K562 (cell line): ENCODE data around the gene CPSF4. TPM values are rescaled to one million over a fixed set of nuclear protein-coding genes. Genes with fewer than 3 reads are reported as not detected.

Experiments
- ATAC-seq: fragments of 200-7000 bp; cut with Tn5 transposase; 3 replicates; pipeline ENCODE4 v1.9.1; 2020; ENCODE audit warnings: moderate library complexity
- BruUV-seq: library from RNA; stranded (reverse); fragments of 400-500 nt; replicated peaks from 2 replicates; lab custom pipeline; 2021; lab: Mats Ljungman, UMichigan
- CTCF ChIA-PET: fragments of 300-600 bp; formaldehyde crosslinking; extraction: SDS; loops from one replicate; lab custom pipeline; 2021; ENCODE audit warnings: low intra/inter-chr PET ratio; lab: Yijun Ruan, JAX
- POLR2A ChIA-PET: fragments of 300-600, 350-650 bp; sonication (Branson Sonifier 250); formaldehyde crosslinking; extraction: SDS; loops from one replicate; lab custom pipeline; 2021; ENCODE audit warnings: antibody characterized with exemption, inconsistent platforms; lab: Yijun Ruan, JAX
- DNase-seq, 4 experiments: peaks; one replicate each; pipeline versions ENCODE4 v3.0.0 to v3.0.0-alpha.2; 2011 to 2018; ENCODE audit warnings: low spot score in 3 of 4, mixed read lengths in 3 of 4; ENCODE audit errors: extremely low read depth in 1 of 4
- FAIRE-seq: peaks from 2 replicates; lab custom pipeline; 2011; peaks lifted over from hg19 to GRCh38; lab: Jason Lieb, UNC
- H2AFZ ChIP-seq: 2 replicates; pipeline ENCODE4 v1.6.0; 2011; ENCODE audit warnings: low read depth, low read length, control low read depth, inconsistent platforms
- H3K27ac ChIP-seq: fragments of 200-600 bp; 3 replicates; pipeline ENCODE4 v1.8.0; 2011; ENCODE audit warnings: low read depth, mild to moderate bottlenecking, control low read depth, inconsistent platforms, low read length, moderate library complexity, mixed read lengths; ENCODE audit errors: extremely low read depth
- H3K27me3 ChIP-seq, 2 experiments: fragments of 300-600 bp in 1 of 2; 2 replicates in 1 of 2; 3 replicates in 1 of 2; pipeline versions ENCODE4 v1.6.0 to v1.8.0; 2011; ENCODE audit warnings: inconsistent platforms in 2 of 2, low read length in 2 of 2, mild to moderate bottlenecking in 1 of 2, mixed read lengths in 1 of 2, moderate library complexity in 1 of 2; ENCODE audit not compliant: control insufficient read depth in 2 of 2, insufficient read depth in 2 of 2
- H3K36me3 ChIP-seq: fragments of 300-600 bp; 3 replicates; pipeline ENCODE4 v1.8.0; 2011; ENCODE audit warnings: mild to moderate bottlenecking, low read length, inconsistent platforms; ENCODE audit not compliant: control insufficient read depth, insufficient read depth
- H3K4me1 ChIP-seq, 2 experiments: fragments of 200-600 bp in 1 of 2; replicated peaks in 1 of 2; 2 replicates in 1 of 2; 3 replicates in 1 of 2; pipeline versions ENCODE4 v1.5.1 to v1.8.0; 2011; ENCODE audit warnings: inconsistent platforms in 2 of 2, low read length in 2 of 2, mild to moderate bottlenecking in 1 of 2, mixed read lengths in 1 of 2, moderate library complexity in 1 of 2; ENCODE audit not compliant: control insufficient read depth in 2 of 2, insufficient read depth in 2 of 2
- H3K4me2 ChIP-seq: 2 replicates; pipeline ENCODE4 v1.6.1; 2011; ENCODE audit warnings: low read length, control low read depth, inconsistent platforms, mixed read lengths; ENCODE audit not compliant: insufficient read depth
- H3K4me3 ChIP-seq: fragments of 200-600 bp; sonication (generic), shearing (Covaris generic); 2 replicates; pipeline ENCODE4 v1.5.1; 2016; ENCODE audit warnings: control low read depth, inconsistent platforms
- H3K79me2 ChIP-seq: fragments of 200-600 bp; 3 replicates; pipeline ENCODE4 v1.8.0; 2011; ENCODE audit warnings: low read length, inconsistent platforms; ENCODE audit not compliant: control insufficient read depth, insufficient read depth
- H3K9ac ChIP-seq, 2 experiments: 2 replicates each; pipeline versions ENCODE4 v1.6.0 to v1.6.1; 2011; ENCODE audit warnings: low read depth in 2 of 2, low read length in 2 of 2, control low read depth in 1 of 2, inconsistent platforms in 1 of 2, mild to moderate bottlenecking in 1 of 2, mixed read lengths in 1 of 2; ENCODE audit not compliant: insufficient read depth in 1 of 2
- H3K9me1 ChIP-seq: one replicate; pipeline ENCODE4 v1.6.0; 2011; ENCODE audit warnings: inconsistent platforms, mild to moderate bottlenecking, low read length, moderate library complexity; ENCODE audit not compliant: control insufficient read depth, insufficient read depth
- H3K9me3 ChIP-seq: replicated peaks from 2 replicates; pipeline ENCODE4 v1.5.1; 2011; ENCODE audit warnings: low read depth, low read length, inconsistent platforms; ENCODE audit not compliant: control insufficient read depth, insufficient read depth
- H4K20me1 ChIP-seq: replicated peaks from 2 replicates; pipeline ENCODE4 v1.6.1; 2011; ENCODE audit warnings: low read length, inconsistent platforms, mixed read lengths; ENCODE audit not compliant: control insufficient read depth, insufficient read depth
- KLF6 ChIP-seq: fragments of 250-450 bp; sonication (Bioruptor Pico); IDR thresholded peaks from 2 replicates; pipeline ENCODE4 v1.4.0; 2020; ENCODE audit warnings: mild to moderate bottlenecking, moderate library complexity, borderline replicate concordance
- MLX ChIP-seq, 2 experiments: fragments of 450-650 bp in 1 of 2; sonication (generic) in 1 of 2; formaldehyde crosslinking; conservative IDR thresholded peaks; 2 replicates each; pipeline versions ENCODE4 v1.4.0 to v1.8.1; 2020 to 2022; ENCODE audit warnings: mild to moderate bottlenecking in 1 of 2, missing genetic modification reagents in 1 of 2
- MYC ChIP-seq, 2 experiments: fragments of 250-450 bp in 1 of 2; sonication (Bioruptor Pico) in 1 of 2; IDR thresholded peaks; 2 replicates each; pipeline versions ENCODE4 v1.5.1 to v1.6.1; 2012 to 2021; ENCODE audit warnings: low read depth in 2 of 2, borderline replicate concordance in 1 of 2, improper control_type of control experiment in 1 of 2, low read length in 1 of 2, mild to moderate bottlenecking in 1 of 2, moderate library complexity in 1 of 2
- RBFOX2 ChIP-seq: fragments of 200-400 bp; formaldehyde crosslinking; IDR thresholded peaks from 2 replicates; pipeline ENCODE4 v1.6.1; 2017; ENCODE audit warnings: low read depth, mild to moderate bottlenecking, low read length, moderate library complexity
- RCOR1 ChIP-seq, 2 experiments: IDR thresholded peaks; 2 replicates each; pipeline ENCODE4 v1.6.1; 2012; ENCODE audit warnings: low read depth in 2 of 2, low read length in 2 of 2, borderline replicate concordance in 1 of 2, improper control_type of control experiment in 1 of 2
- SUPT5H ChIP-seq: fragments of 450-650 bp; IDR thresholded peaks from 2 replicates; pipeline ENCODE4 v1.6.1; 2016
- TEAD2 ChIP-seq: fragments of 450-650 bp; IDR thresholded peaks from 2 replicates; pipeline ENCODE4 v1.6.1; 2016; ENCODE audit warnings: missing genetic modification characterization, control low read depth, missing compliant biosample characterization
- ZBTB9 ChIP-seq: fragments of 450-650 bp; formaldehyde crosslinking; IDR thresholded peaks from 2 replicates; pipeline ENCODE4 v1.4.0; 2020; ENCODE audit warnings: mild to moderate bottlenecking, moderate library complexity
- ZNF24 ChIP-seq: fragments of 450-650 bp; IDR thresholded peaks from 2 replicates; pipeline ENCODE4 v1.6.1; 2016
- WGBS: fragments of 100-300 bp; shearing (Covaris generic); methylation state at CpG from one replicate; pipeline ENCODE4 v1.1.6; 2016; ENCODE audit warnings: low coverage, mixed read lengths; ENCODE audit not compliant: insufficient coverage; ENCODE audit errors: missing lambda C conversion rate; 5-methylcytosine and 5-hydroxymethylcytosine counted together
- in situ Hi-C: fragments of 300-500 bp; cut with MboI; formaldehyde crosslinking; loops from 4 replicates; pipeline ENCODE4 v1.15.0; 2018; ENCODE audit warnings: inconsistent platforms, mixed read lengths
- intact Hi-C: fragments of 100-400 bp; cut with micrococcal nuclease; formaldehyde crosslinking; loops from 2 replicates; pipeline ENCODE4 v1.14.2; 2022
- polyA plus RNA-seq, 8 experiments: library from polyadenylated mRNA; depleted of rRNA in 4 of 8; stranded (reverse) in 5 of 8; unstranded in 3 of 8; fragments of >200 nt; fragmentation: Nextera tagmentation in 2 of 8; fragmentation: Illumina TruSeq in 1 of 8; extraction: Ambion mirVana in 2 of 8; extraction: Trizol in 1 of 8; gene quantifications; 2 replicates each; pipeline versions ENCODE4 v1.2.1 to v1.2.3, GENCODE V29; 2011 to 2014; ENCODE audit warnings: inconsistent platforms in 1 of 8, missing spikeins in 1 of 8
- total RNA-seq, 7 experiments: library from RNA; depleted of rRNA in 6 of 7; stranded (reverse); fragments of >200 nt in 6 of 7; fragmentation: Illumina TruSeq in 2 of 7; extraction: Trizol in 2 of 7; gene quantifications; 2 replicates each; pipeline versions ENCODE4 v1.2.1 to v1.2.3, GENCODE V29; 2011 to 2021; ENCODE audit warnings: low replicate concordance in 1 of 7
- TF ChIP-seq, protein P1 (sequence below): sonication (generic); formaldehyde crosslinking; IDR thresholded peaks from 2 replicates; pipeline ENCODE4 v1.8.1; 2023; ENCODE audit warnings: mild to moderate bottlenecking, missing genetic modification reagents
- TF ChIP-seq, protein P2 (sequence below): fragments of 250-450 bp; sonication (Bioruptor Pico); IDR thresholded peaks from 2 replicates; pipeline ENCODE4 v1.5.0; 2021; ENCODE audit warnings: mild to moderate bottlenecking, borderline replicate concordance

The CPSF4 gene
- total and polyA plus RNA-seq, 9 of the 15 experiments (the other 6 are each of a cell fraction or from before 2014, with no cell fraction given): 16.9 to 118 (median 71.7) TPM

- no peaks in the 10 kb centered on the region for H3K27me3 ChIP-seq
- ChIA-PET POLR2A (interaction anchor here (0.7 to 4.0 kb wide), 3 partner anchors 10 to 11 kb away, joined by 3 to 50 read pairs (median 7); partner anchors contain the start of genes BUD31 and PDAP1), CTCF (no interaction called here)
- H2AFZ ChIP-seq: no peak overlapping the region
- no peak overlapping the region for H3K4me2 ChIP-seq
- H3K9ac ChIP-seq: peak overlapping the region in 1 of 2 experiments; percentile 54; a peak in 2 of 4 replicates
- no peak for DNase-seq
- H3K4me3 ChIP-seq: no peak overlapping the region
- 88% methylated on average over 17 of the region's 18 CpGs for WGBS
- intact Hi-C loops: no loop called here
- in situ Hi-C loops: no loop called here
- no peaks in the 10 kb centered on the region for H3K79me2 ChIP-seq
- no peak overlapping the region for H3K27ac ChIP-seq
- H3K9me1 ChIP-seq: no peaks in the 10 kb centered on the region
- ATAC-seq: no peak
- FAIRE-seq: no peak
- H3K36me3 ChIP-seq: peaks cover 96% of the 10 kb centered on the region
- H3K4me1 ChIP-seq: peaks cover 0 to 26% of the 10 kb centered on the region in 2 experiments; a peak in 2 of 5 replicates
- no TSS peak for BruUV-seq
- H4K20me1 ChIP-seq: peaks cover 28% of the 10 kb centered on the region; the same call in 1 of the 2 replicates
- H3K9me3 ChIP-seq: no peaks in the 10 kb centered on the region
- TF ChIP-seq KLF6 (CRISPR knock-in tag): no peak
- no peak for TF ChIP-seq ZNF24
- no peak for TF ChIP-seq MYC (IDR thresholded peaks at IDR 0.05; ENCODE audit: low read depth, low read length)
- TF ChIP-seq MYC (CRISPR knock-in tag; IDR thresholded peaks at IDR 0.05; ENCODE audit: borderline replicate concordance, low read depth): no peak
- peak in 1 of 2 experiments; percentile 58; a peak in 1 of 4 replicates for TF ChIP-seq MLX (CRISPR knock-in tag; conservative IDR thresholded peaks at IDR 0.05)
- TF ChIP-seq, protein P1, sequence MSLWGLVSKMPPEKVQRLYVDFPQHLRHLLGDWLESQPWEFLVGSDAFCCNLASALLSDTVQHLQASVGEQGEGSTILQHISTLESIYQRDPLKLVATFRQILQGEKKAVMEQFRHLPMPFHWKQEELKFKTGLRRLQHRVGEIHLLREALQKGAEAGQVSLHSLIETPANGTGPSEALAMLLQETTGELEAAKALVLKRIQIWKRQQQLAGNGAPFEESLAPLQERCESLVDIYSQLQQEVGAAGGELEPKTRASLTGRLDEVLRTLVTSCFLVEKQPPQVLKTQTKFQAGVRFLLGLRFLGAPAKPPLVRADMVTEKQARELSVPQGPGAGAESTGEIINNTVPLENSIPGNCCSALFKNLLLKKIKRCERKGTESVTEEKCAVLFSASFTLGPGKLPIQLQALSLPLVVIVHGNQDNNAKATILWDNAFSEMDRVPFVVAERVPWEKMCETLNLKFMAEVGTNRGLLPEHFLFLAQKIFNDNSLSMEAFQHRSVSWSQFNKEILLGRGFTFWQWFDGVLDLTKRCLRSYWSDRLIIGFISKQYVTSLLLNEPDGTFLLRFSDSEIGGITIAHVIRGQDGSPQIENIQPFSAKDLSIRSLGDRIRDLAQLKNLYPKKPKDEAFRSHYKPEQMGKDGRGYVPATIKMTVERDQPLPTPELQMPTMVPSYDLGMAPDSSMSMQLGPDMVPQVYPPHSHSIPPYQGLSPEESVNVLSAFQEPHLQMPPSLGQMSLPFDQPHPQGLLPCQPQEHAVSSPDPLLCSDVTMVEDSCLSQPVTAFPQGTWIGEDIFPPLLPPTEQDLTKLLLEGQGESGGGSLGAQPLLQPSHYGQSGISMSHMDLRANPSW (CRISPR knock-in tag): no peak
- peak; percentile 49 for TF ChIP-seq RBFOX2
- TF ChIP-seq RCOR1 (IDR thresholded peaks at IDR 0.05; ENCODE audit: borderline replicate concordance in 1 of 2, low read depth in 2 of 2, low read length in 2 of 2): no peak
- TF ChIP-seq, protein P2, sequence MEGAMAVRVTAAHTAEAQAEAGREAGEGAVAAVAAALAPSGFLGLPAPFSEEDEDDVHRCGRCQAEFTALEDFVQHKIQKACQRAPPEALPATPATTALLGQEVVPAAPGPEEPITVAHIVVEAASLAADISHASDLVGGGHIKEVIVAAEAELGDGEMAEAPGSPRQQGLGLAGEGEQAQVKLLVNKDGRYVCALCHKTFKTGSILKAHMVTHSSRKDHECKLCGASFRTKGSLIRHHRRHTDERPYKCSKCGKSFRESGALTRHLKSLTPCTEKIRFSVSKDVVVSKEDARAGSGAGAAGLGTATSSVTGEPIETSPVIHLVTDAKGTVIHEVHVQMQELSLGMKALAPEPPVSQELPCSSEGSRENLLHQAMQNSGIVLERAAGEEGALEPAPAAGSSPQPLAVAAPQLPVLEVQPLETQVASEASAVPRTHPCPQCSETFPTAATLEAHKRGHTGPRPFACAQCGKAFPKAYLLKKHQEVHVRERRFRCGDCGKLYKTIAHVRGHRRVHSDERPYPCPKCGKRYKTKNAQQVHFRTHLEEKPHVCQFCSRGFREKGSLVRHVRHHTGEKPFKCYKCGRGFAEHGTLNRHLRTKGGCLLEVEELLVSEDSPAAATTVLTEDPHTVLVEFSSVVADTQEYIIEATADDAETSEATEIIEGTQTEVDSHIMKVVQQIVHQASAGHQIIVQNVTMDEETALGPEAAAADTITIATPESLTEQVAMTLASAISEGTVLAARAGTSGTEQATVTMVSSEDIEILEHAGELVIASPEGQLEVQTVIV (CRISPR knock-in tag): no peak
- TF ChIP-seq SUPT5H: peak; percentile 55
- no peak for TF ChIP-seq ZBTB9
- no peak for TF ChIP-seq TEAD2 (tag)
Observed at GRCh38 chr7:99397297-99397983, 41.3 kb upstream of the CPSF4 start.
